Fibroblast of skin of right biceps (primary cell): ENCODE measurements around the gene UGT8.

Experiments used
- DNase-seq: peaks from one replicate; pipeline ENCODE4 v3.0.0-alpha.2; 2013

UGT8 gene

DNA sequence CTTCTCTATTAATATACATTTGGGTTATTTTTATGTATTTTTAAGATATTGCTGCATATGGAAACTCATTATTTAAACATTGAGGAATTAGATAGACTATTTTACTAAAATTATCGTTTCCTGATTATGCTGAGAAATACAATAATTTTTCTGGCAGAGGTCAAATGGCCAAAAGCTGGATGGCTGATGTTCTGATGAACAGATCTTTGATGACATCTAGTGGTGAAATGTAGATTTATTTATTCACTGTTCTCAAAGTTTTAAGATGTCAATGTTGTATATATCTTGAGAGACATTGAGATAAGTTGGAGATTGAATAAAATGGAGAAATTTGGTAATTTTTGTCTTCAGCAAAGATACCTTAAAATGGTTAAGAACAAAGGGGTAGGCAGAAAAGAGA is 96.2 kb downstream of the UGT8 start:
- DNase-seq, result peak; percentile 29

DNA sequence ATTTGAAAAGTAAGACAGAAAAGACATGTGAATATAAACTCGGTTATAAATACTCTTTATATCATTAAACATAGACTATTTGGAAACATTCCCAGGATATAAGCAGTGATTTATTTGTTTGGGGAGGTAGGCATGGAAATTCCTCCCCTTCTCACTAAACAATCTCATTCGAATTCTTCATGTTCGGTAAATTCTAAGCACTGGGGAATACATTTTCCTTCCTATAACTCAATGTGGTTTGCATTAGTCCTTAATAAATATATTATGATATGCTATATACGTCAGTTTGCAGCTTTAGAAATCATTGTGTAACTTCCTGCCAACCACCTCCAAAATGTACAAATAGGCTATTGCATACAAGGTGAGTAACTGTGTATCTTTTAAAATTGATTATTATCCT is 99.6 kb downstream of the UGT8 start:
- peak; percentile 31 for DNase-seq

DNA sequence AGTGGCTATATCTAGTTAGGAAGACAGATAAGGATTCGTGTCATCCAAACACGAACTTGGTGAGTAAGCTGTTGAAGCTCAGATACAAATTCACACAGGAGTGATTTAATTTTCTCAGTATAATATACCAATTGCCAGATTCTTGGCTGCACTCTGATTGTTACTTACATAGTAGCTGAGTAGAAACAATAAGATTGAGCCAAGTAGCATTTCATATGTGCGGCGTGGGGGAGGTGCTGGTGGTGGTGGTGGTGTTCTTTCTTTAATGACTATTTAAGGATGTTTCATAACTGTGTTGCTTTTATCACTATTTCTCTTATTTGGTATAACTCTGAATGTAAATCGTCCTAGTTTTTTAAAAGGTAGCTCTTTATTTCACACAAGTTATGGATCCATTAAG is 102.9 kb downstream of the UGT8 start:
- no peak for DNase-seq

DNA sequence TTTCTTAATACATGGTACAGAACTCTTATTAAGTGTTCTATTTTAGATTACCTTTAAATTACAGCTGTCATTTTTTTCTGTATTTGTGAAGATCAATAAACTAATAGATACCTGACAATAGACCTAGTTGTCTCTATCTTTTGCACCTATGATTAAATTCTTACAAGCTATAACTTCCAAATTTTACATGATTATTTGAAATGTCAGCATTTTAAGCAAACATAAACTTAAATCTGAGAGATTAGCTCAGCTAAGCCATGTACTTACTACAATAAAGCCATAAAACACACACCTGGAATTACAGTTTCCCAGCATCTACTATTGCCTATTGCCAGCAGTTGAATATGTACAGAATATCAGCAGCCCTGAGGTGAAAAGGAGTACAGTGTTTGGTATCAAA is 118.8 kb downstream of the UGT8 start:
- DNase-seq, result no peak

DNA sequence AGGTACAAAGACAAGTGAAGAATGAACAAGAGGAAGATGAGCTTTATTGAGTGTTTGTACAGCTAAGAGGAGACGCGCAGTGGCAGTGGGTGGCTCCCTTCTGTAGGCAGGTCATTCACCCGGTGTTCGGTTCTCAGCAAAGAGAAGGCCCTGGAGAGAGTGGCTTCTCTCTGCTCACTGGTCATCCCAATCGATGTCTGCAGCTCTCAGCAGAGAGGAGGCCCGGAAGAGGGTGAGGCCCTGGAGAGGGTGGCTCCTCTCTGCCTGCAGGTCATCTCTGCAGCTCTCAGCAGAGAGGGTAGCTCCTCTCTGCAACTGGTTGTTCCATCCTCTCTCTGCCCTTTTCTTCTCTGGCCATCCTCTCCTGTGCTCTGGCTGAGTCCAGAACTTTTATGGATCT is 126.5 kb downstream of the UGT8 start:
- DNase-seq, result no peak

DNA sequence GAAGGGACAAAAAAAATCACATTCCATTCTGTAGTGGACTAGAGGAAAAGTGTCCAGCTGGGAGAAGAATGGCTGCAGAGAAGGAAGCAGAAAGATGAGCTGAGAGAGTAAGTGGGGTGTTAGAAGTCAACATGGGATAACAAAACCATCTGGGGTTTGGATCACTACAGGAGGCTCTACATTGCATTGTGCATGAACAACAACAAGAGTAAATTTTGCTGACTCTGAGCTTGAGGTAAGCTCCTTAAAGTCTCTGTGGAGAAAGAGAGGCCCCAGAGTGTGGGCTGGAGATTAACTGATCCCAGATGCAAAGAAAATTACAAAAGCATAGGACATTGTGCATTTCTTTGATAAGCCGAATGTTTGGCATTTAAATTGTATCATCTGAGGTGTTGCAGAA is 128.9 kb downstream of the UGT8 start:
- no peak for DNase-seq
